HepG2 (cell line): ENCODE measurements around the gene ZNF316. TPM values are rescaled to one million over a fixed set of nuclear protein-coding genes. Genes with fewer than 3 reads are reported as not detected.

Experiments used
- ATAC-seq: fragments of 200-7000 bp; cut with Tn5 transposase; 3 replicates; pipeline ENCODE4 v1.9.1; 2020; ENCODE audit warnings: mild to moderate bottlenecking, moderate library complexity
- BruUV-seq: library from RNA; stranded (reverse); fragments of 400-500 nt; replicated peaks from 2 replicates; lab custom pipeline; 2021; lab: Mats Ljungman, UMichigan
- CTCF ChIA-PET: fragments of 300-600 bp; formaldehyde crosslinking; extraction: SDS; loops from one replicate; lab custom pipeline; 2021; ENCODE audit warnings: low total read pairs, inconsistent platforms, low intra/inter-chr PET ratio; lab: Yijun Ruan, JAX
- POLR2A ChIA-PET: fragments of 350-600 bp; sonication (Branson Sonifier 250); formaldehyde crosslinking; loops from one replicate; lab custom pipeline; 2020; ENCODE audit warnings: antibody characterized with exemption, inconsistent platforms; lab: Yijun Ruan, JAX
- DNase-seq: peaks from one replicate; pipeline ENCODE4 v3.0.0-alpha.2; 2015; ENCODE audit warnings: low spot score
- FAIRE-seq: peaks from 3 replicates; lab custom pipeline; 2011; peaks lifted over from hg19 to GRCh38; lab: Jason Lieb, UNC
- H2AFZ ChIP-seq: one replicate; pipeline ENCODE4 v1.6.1; 2011; ENCODE audit warnings: low read length, inconsistent platforms
- H3K27ac ChIP-seq: fragments of 300-600 bp; 3 replicates; pipeline ENCODE4 v1.8.0; 2011; ENCODE audit warnings: mixed run types, mild to moderate bottlenecking, mixed read lengths, low read length, inconsistent platforms; ENCODE audit not compliant: insufficient read depth; ENCODE audit errors: extremely low read length
- H3K27me3 ChIP-seq, 2 experiments: fragments of 200-600 bp in 1 of 2; 2 replicates in 1 of 2; 3 replicates in 1 of 2; pipeline versions ENCODE4 v1.6.0 to v1.8.0; 2011; ENCODE audit warnings: low read length in 2 of 2, mild to moderate bottlenecking in 2 of 2, moderate library complexity in 2 of 2, inconsistent platforms in 1 of 2; ENCODE audit not compliant: insufficient read depth in 2 of 2, control insufficient read depth in 1 of 2
- H3K36me3 ChIP-seq, 2 experiments: fragments of 200-600 bp in 1 of 2; replicated peaks in 1 of 2; 2 replicates in 1 of 2; 3 replicates in 1 of 2; pipeline versions ENCODE4 v1.5.1 to v1.8.0; 2011; ENCODE audit warnings: low read length in 2 of 2, inconsistent platforms in 1 of 2; ENCODE audit not compliant: insufficient read depth in 2 of 2, control insufficient read depth in 1 of 2
- H3K4me1 ChIP-seq: 2 replicates; pipeline ENCODE4 v1.5.1; 2012; ENCODE audit warnings: low read length, inconsistent platforms; ENCODE audit not compliant: insufficient read depth
- H3K4me2 ChIP-seq: 2 replicates; pipeline ENCODE4 v1.6.0; 2011; ENCODE audit warnings: low read depth, low read length, inconsistent platforms
- H3K4me3 ChIP-seq, 3 experiments: fragments of 200-600 bp in 1 of 3; sonication (generic), shearing (Covaris generic) in 1 of 3; replicated peaks in 1 of 3; 2 replicates each; pipeline ENCODE4 v1.5.1; 2011 to 2016; ENCODE audit warnings: low read length in 3 of 3, inconsistent platforms in 2 of 3, low read depth in 2 of 3, mild to moderate bottlenecking in 2 of 3, control low read depth in 1 of 3, mixed read lengths in 1 of 3; ENCODE audit not compliant: insufficient read depth in 1 of 3
- H3K79me2 ChIP-seq: one replicate; pipeline ENCODE4 v1.6.1; 2011; ENCODE audit warnings: low read length, inconsistent platforms; ENCODE audit not compliant: insufficient read depth
- H3K9ac ChIP-seq: 2 replicates; pipeline ENCODE4 v1.6.0; 2011; ENCODE audit warnings: mild to moderate bottlenecking, low read depth, low read length, inconsistent platforms; ENCODE audit not compliant: insufficient read depth
- H3K9me3 ChIP-seq: 2 replicates; pipeline ENCODE4 v1.5.1; 2012; ENCODE audit warnings: mild to moderate bottlenecking, low read length
- H4K20me1 ChIP-seq: 2 replicates; pipeline ENCODE4 v1.6.0; 2011; ENCODE audit warnings: inconsistent platforms, mild to moderate bottlenecking, low read length, moderate library complexity; ENCODE audit not compliant: insufficient read depth
- ARNTL ChIP-seq: sonication (generic); formaldehyde crosslinking; IDR thresholded peaks from 2 replicates; pipeline ENCODE4 v1.4.0; 2020; ENCODE audit warnings: mild to moderate bottlenecking, missing genetic modification reagents
- ATF7 ChIP-seq, 2 experiments: fragments of 450-650 bp in 1 of 2; sonication (generic) in 1 of 2; formaldehyde crosslinking in 1 of 2; IDR thresholded peaks; 2 replicates each; pipeline versions ENCODE4 v1.4.0 to v1.6.1; 2016 to 2020; ENCODE audit warnings: antibody characterized with exemption in 1 of 2, mild to moderate bottlenecking in 1 of 2, missing genetic modification reagents in 1 of 2
- IKZF1 ChIP-seq: fragments of 450-650 bp; IDR thresholded peaks from 2 replicates; pipeline ENCODE4 v1.7.1; 2016
- MED13 ChIP-seq: sonication (generic); formaldehyde crosslinking; IDR thresholded peaks from 2 replicates; pipeline ENCODE4 v1.5.0; 2020; ENCODE audit warnings: missing genetic modification reagents
- PRDM15 ChIP-seq: sonication (generic); formaldehyde crosslinking; IDR thresholded peaks from 2 replicates; pipeline ENCODE4 v1.4.0; 2020; ENCODE audit warnings: missing genetic modification reagents
- RXRA ChIP-seq: sonication (generic); formaldehyde crosslinking; IDR thresholded peaks from 2 replicates; pipeline ENCODE4 v1.5.1; 2020; ENCODE audit warnings: missing genetic modification reagents
- SNRNP70 ChIP-seq: fragments of 200-400 bp; formaldehyde crosslinking; IDR thresholded peaks from 2 replicates; pipeline ENCODE4 v1.6.1; 2017; ENCODE audit warnings: mild to moderate bottlenecking, low read depth, low read length, moderate library complexity
- TBX2 ChIP-seq: sonication (generic); formaldehyde crosslinking; IDR thresholded peaks from 2 replicates; pipeline ENCODE4 v1.5.0; 2020; ENCODE audit warnings: missing genetic modification reagents, mild to moderate bottlenecking, borderline replicate concordance
- ZNF280B ChIP-seq: sonication (generic); formaldehyde crosslinking; IDR thresholded peaks from 2 replicates; pipeline ENCODE4 v1.5.0; 2020; ENCODE audit warnings: missing genetic modification reagents, mild to moderate bottlenecking, borderline replicate concordance
- ZNF460 ChIP-seq: sonication (generic); formaldehyde crosslinking; IDR thresholded peaks from 2 replicates; pipeline ENCODE4 v1.5.1; 2020; ENCODE audit warnings: missing genetic modification reagents, mild to moderate bottlenecking, borderline replicate concordance
- ZNF646 ChIP-seq: sonication (generic); formaldehyde crosslinking; IDR thresholded peaks from 2 replicates; pipeline ENCODE4 v1.9.0; 2021; ENCODE audit warnings: mild to moderate bottlenecking, missing genetic modification reagents
- WGBS: methylation state at CpG from one replicate; pipeline ENCODE4 v1.1.6; 2017; ENCODE audit warnings: low lambda C conversion rate; 5-methylcytosine and 5-hydroxymethylcytosine counted together
- in situ Hi-C: cut with HindIII; loops from 2 replicates; pipeline ENCODE4 v1.10.0; 2017; ENCODE audit warnings: low pct_unique_long_range_greater_than_20kb; ENCODE audit not compliant: extremely low pct_ligation_motif_present
- intact Hi-C: fragments of 100-400 bp; cut with micrococcal nuclease; formaldehyde crosslinking; loops from one replicate; pipeline ENCODE4 v1.10.0; 2022; ENCODE audit not compliant: unreplicated experiment
- polyA plus RNA-seq, 8 experiments: library from polyadenylated mRNA; depleted of rRNA in 3 of 8; stranded (reverse) in 7 of 8; unstranded in 1 of 8; fragments of >200 nt; fragmentation: Illumina TruSeq in 4 of 8; extraction: Trizol in 4 of 8; gene quantifications; 2 replicates each; pipeline versions ENCODE4 v1.2.1 to v1.2.3, GENCODE V29; 2011 to 2016; ENCODE audit warnings: low read depth in 4 of 8, missing spikeins in 1 of 8, mixed read lengths in 1 of 8; ENCODE audit not compliant: insufficient read depth in 1 of 8
- total RNA-seq, 5 experiments: library from RNA; depleted of rRNA; stranded (reverse); fragments of >200 nt; fragmentation: Illumina TruSeq; extraction: Trizol; gene quantifications; 2 replicates each; pipeline ENCODE4 v1.2.3, GENCODE V29; 2016; ENCODE audit warnings: low read depth in 1 of 5

Gene ZNF316
- total and polyA plus RNA-seq, 2 of the 13 experiments (the other 11 are each of a cell fraction or from before 2014, with no cell fraction given), result 4.3 to 9.9 TPM

GRCh38 chr7:6639032-6639431 is 1.9 kb downstream of the ZNF316 start (continued):
- no peak for TF ChIP-seq ZNF646 (CRISPR knock-in tag)

- Histone ChIP-seq H3K36me3 (peaks cover 15 to 28% of the 10 kb centered on the region in 2 experiments; a peak in 4 of 5 replicates), H3K79me2 (peaks cover 13% of the 10 kb centered on the region), H3K4me3 (no peak overlapping the region), H3K4me2 (no peak overlapping the region), H3K27ac (no peak overlapping the region), H3K9ac (no peak overlapping the region), H2AFZ (no peak overlapping the region), H3K9me3 (no peaks in the 10 kb centered on the region), H3K4me1 (peaks cover 31% of the 10 kb centered on the region), H4K20me1 (no peaks in the 10 kb centered on the region), H3K27me3 (no peaks in the 10 kb centered on the region)
- WGBS, result 98% methylated on average over 7 of the region's 11 CpGs
- in situ Hi-C loops, result no loop called here
- ChIA-PET POLR2A (interaction anchor here (0.6 kb wide), 1 partner anchor 49 kb away, joined by 5 read pairs; no protein-coding TSS in a partner anchor), CTCF (no interaction called here)
- DNase-seq (no peak), FAIRE-seq (no peak), ATAC-seq (no peak)
- intact Hi-C loops, result no loop called here
- BruUV-seq, result no TSS peak
- no peak for TF ChIP-seq MED13 (CRISPR knock-in tag)
- TF ChIP-seq ZNF460, result no peak
- no peak for TF ChIP-seq ATF7 (IDR thresholded peaks at IDR 0.05)
- no peak for TF ChIP-seq ATF7 (CRISPR knock-in tag; IDR thresholded peaks at IDR 0.05)
- TF ChIP-seq ZNF280B, result no peak
- TF ChIP-seq PRDM15 (CRISPR knock-in tag), result no peak
- TF ChIP-seq IKZF1, result no peak
- no peak for TF ChIP-seq TBX2 (CRISPR knock-in tag)
- TF ChIP-seq SNRNP70, result no peak
- TF ChIP-seq ARNTL (CRISPR knock-in tag), result no peak
- no peak for TF ChIP-seq RXRA
These were observed 2.5 kb downstream of the ZNF316 start for GRCh38 chr7:6639627-6640026.
